ENCODE results near the gene PAPOLG.
"Not testable (repeated sequence)": the region's sequence is repeated elsewhere in the genome, so short reads cannot be mapped to it uniquely, and the experiment has no call there.

DNA sequence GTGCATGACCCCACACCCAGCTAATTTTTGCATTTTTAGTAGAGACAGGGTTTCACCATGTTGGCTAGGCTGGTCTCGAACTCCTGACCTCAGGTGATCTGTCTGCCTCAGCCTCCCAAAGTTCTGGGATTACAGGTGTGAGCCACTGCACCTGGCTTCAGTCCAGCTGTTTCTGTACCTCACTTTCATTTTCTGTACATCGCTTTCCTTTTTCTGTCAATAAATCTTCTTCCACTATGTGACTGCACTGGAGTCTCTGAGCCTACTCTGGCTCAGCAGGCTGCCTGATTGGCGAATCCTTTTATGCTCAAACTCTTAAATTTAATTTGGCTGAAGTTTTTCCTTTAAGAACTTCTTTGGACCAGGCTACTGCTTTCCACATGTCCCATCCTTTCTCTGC, 70.8 kb downstream of the PAPOLG start:
- TF ChIP-seq, protein P1, sequence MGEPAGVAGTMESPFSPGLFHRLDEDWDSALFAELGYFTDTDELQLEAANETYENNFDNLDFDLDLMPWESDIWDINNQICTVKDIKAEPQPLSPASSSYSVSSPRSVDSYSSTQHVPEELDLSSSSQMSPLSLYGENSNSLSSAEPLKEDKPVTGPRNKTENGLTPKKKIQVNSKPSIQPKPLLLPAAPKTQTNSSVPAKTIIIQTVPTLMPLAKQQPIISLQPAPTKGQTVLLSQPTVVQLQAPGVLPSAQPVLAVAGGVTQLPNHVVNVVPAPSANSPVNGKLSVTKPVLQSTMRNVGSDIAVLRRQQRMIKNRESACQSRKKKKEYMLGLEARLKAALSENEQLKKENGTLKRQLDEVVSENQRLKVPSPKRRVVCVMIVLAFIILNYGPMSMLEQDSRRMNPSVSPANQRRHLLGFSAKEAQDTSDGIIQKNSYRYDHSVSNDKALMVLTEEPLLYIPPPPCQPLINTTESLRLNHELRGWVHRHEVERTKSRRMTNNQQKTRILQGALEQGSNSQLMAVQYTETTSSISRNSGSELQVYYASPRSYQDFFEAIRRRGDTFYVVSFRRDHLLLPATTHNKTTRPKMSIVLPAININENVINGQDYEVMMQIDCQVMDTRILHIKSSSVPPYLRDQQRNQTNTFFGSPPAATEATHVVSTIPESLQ (CRISPR knock-in tag; IDR thresholded peaks at IDR 0.05): not testable (repeated sequence)
- TF ChIP-seq EP300 (IDR thresholded peaks at IDR 0.05; ENCODE audit: low read length); ETV6 (IDR thresholded peaks at IDR 0.05; ENCODE audit: borderline replicate concordance in 1 of 2, low read depth in 2 of 2, low read length in 1 of 2); ETV6 (CRISPR knock-in tag; IDR thresholded peaks at IDR 0.05; ENCODE audit: borderline replicate concordance); FOXK1 (CRISPR knock-in tag; IDR thresholded peaks at IDR 0.05; ENCODE audit: borderline replicate concordance); CBX3 (IDR thresholded peaks at IDR 0.05; ENCODE audit: borderline replicate concordance in 1 of 2, low read length in 2 of 2); MTA3 (IDR thresholded peaks at IDR 0.05; ENCODE audit: borderline replicate concordance); SMAD4 (CRISPR knock-in tag; conservative IDR thresholded peaks at IDR 0.05): not testable (repeated sequence)
- TF ChIP-seq, protein P2, sequence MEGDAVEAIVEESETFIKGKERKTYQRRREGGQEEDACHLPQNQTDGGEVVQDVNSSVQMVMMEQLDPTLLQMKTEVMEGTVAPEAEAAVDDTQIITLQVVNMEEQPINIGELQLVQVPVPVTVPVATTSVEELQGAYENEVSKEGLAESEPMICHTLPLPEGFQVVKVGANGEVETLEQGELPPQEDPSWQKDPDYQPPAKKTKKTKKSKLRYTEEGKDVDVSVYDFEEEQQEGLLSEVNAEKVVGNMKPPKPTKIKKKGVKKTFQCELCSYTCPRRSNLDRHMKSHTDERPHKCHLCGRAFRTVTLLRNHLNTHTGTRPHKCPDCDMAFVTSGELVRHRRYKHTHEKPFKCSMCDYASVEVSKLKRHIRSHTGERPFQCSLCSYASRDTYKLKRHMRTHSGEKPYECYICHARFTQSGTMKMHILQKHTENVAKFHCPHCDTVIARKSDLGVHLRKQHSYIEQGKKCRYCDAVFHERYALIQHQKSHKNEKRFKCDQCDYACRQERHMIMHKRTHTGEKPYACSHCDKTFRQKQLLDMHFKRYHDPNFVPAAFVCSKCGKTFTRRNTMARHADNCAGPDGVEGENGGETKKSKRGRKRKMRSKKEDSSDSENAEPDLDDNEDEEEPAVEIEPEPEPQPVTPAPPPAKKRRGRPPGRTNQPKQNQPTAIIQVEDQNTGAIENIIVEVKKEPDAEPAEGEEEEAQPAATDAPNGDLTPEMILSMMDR (IDR thresholded peaks at IDR 0.05 in 2 of 3, conservative IDR thresholded peaks at IDR 0.05 in 1 of 3; ENCODE audit: insufficient read depth in 2 of 3, low read depth in 1 of 3, low read length in 3 of 3): not testable (repeated sequence)
